PFSK-1 (cell line): ENCODE data around the gene ZC3H10.

Experiments used
- POLR2AphosphoS5 ChIP-seq: IDR thresholded peaks from 2 replicates; pipeline ENCODE4 v1.6.1; 2012; ENCODE audit warnings: low read depth, mild to moderate bottlenecking, control low read depth, low read length, moderate library complexity
- SIN3A ChIP-seq: IDR thresholded peaks from 2 replicates; pipeline ENCODE4 v1.6.1; 2012; ENCODE audit warnings: mild to moderate bottlenecking, low read length, moderate library complexity, borderline replicate concordance; ENCODE audit not compliant: insufficient read depth
- TAF1 ChIP-seq: IDR thresholded peaks from 2 replicates; pipeline ENCODE4 v1.6.1; 2012; ENCODE audit warnings: low read length, control low read depth, borderline replicate concordance; ENCODE audit not compliant: insufficient read depth
- TF ChIP-seq, protein P1 (sequence below), 2 experiments: IDR thresholded peaks; 2 replicates each; pipeline versions ENCODE4 v1.6.1 to v1.8.0; 2011 to 2012; ENCODE audit warnings: low read depth in 2 of 2, low read length in 2 of 2, control low read depth in 1 of 2, inconsistent platforms in 1 of 2, mild to moderate bottlenecking in 1 of 2, moderate library complexity in 1 of 2; ENCODE audit not compliant: insufficient read depth in 1 of 2

- TF ChIP-seq, protein P1, sequence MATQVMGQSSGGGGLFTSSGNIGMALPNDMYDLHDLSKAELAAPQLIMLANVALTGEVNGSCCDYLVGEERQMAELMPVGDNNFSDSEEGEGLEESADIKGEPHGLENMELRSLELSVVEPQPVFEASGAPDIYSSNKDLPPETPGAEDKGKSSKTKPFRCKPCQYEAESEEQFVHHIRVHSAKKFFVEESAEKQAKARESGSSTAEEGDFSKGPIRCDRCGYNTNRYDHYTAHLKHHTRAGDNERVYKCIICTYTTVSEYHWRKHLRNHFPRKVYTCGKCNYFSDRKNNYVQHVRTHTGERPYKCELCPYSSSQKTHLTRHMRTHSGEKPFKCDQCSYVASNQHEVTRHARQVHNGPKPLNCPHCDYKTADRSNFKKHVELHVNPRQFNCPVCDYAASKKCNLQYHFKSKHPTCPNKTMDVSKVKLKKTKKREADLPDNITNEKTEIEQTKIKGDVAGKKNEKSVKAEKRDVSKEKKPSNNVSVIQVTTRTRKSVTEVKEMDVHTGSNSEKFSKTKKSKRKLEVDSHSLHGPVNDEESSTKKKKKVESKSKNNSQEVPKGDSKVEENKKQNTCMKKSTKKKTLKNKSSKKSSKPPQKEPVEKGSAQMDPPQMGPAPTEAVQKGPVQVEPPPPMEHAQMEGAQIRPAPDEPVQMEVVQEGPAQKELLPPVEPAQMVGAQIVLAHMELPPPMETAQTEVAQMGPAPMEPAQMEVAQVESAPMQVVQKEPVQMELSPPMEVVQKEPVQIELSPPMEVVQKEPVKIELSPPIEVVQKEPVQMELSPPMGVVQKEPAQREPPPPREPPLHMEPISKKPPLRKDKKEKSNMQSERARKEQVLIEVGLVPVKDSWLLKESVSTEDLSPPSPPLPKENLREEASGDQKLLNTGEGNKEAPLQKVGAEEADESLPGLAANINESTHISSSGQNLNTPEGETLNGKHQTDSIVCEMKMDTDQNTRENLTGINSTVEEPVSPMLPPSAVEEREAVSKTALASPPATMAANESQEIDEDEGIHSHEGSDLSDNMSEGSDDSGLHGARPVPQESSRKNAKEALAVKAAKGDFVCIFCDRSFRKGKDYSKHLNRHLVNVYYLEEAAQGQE (IDR thresholded peaks at IDR 0.05; ENCODE audit: insufficient read depth in 1 of 2, low read depth in 2 of 2, low read length in 2 of 2), result no peak
- TF ChIP-seq TAF1 (no peak), POLR2AphosphoS5 (no peak), SIN3A (no peak)
Measured at GRCh38 chr12:56164345-56164729, 46.3 kb downstream of the ZC3H10 start.
